ENCODE measurements around the gene BMP2. TPM values are rescaled to one million over a fixed set of nuclear protein-coding genes. Genes with fewer than 3 reads are reported as not detected.

BMP2 gene
- total RNA-seq, result 16.2 and 17.2 TPM in 2 replicates

- DNase-seq (ENCODE audit: low read depth), result no peak
Observed at GRCh38 chr20:6767536-6768227, at the start of gene BMP2. Gene BMP2 (plus strand): TSS chr20:6767686. CDS start chr20:6770127, 2,441 bp downstream.

DNA sequence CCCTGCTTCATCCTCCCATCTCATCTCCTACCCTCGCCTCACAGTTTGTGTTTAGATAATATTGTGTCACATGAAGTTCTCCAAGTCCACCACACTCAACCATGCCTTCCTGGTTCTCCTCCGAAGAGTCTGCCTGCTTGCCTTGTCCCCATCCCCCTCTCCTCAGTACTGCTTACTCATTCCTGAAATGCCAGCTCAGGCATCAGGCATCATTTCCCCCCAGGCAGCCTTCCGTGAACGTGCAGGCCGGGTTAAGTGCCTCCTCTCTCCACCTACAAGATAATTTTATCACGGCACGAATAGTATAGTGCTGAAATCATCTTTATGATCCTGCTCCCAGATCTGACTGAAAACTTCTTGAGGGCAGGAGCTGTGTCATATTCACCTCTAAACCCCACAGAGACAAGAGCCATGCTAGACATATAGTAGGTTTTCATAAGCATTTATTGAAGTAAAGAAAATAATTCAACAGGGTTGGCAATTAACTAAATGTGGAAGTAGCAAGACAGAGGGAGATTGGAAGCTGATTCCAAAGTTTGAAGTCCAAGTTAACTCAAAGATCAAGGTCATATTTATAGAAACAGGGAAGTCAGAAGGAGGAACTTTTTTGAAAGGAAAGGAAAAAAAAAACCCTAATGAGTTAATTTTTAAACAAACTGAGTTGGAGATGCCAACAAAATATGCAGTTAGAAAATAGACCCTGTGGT is 48.7 kb upstream of the BMP2 start:
- TF ChIP-seq CTCF (IDR thresholded peaks at IDR 0.05; ENCODE audit: insufficient read depth, low read length, poor library complexity, severe bottlenecking), result no peak
- H3K36me3 ChIP-seq (ENCODE audit: control insufficient read depth, insufficient read depth, low read length), result no peaks in the 10 kb centered on the region
- no peaks in the 10 kb centered on the region for H3K27me3 ChIP-seq (ENCODE audit: control insufficient read depth, insufficient read depth, low read length)
- peak; percentile 81 for DNase-seq (ENCODE audit: low read depth)
- H3K4me3 ChIP-seq (ENCODE audit: low read depth, low read length), result no peak overlapping the region

More at GRCh38 chr20:6767536-6768227, at the start of gene BMP2:
- Histone ChIP-seq H3K27me3 (ENCODE audit: control insufficient read depth, insufficient read depth, low read length) (no peaks in the 10 kb centered on the region), H3K36me3 (ENCODE audit: control insufficient read depth, insufficient read depth, low read length) (no peaks in the 10 kb centered on the region), H3K4me3 (ENCODE audit: low read depth, low read length) (peak within 1 kb of the TSS; percentile 94)
- TF ChIP-seq CTCF (IDR thresholded peaks at IDR 0.05; ENCODE audit: insufficient read depth, low read length, poor library complexity, severe bottlenecking), result no peak

DNA sequence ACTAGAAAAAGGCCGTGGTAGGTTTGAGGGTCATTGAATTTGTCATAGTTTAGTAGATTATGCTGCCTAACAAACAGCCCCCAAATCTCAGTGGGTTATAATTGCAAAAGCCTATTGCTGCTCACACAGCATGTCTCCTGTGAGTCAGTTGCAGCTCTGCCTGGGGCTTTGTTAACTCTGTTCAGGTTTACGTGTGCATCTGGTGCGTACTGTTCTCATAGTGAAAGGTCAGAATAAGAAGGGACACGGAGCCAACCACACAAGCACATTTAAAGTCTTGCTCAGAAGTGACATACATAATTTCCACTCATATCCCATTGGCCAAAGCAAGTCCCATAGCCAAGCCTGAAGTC is 48.1 kb upstream of the BMP2 start:
- Histone ChIP-seq H3K27me3 (ENCODE audit: control insufficient read depth, insufficient read depth, low read length) (no peaks in the 10 kb centered on the region), H3K36me3 (ENCODE audit: control insufficient read depth, insufficient read depth, low read length) (no peaks in the 10 kb centered on the region), H3K4me3 (ENCODE audit: low read depth, low read length) (no peak overlapping the region)
- DNase-seq (ENCODE audit: low read depth), result no peak
- TF ChIP-seq CTCF (IDR thresholded peaks at IDR 0.05; ENCODE audit: insufficient read depth, low read length, poor library complexity, severe bottlenecking), result no peak

- no peak for DNase-seq (ENCODE audit: low read depth)
- H3K36me3 ChIP-seq (ENCODE audit: control insufficient read depth, insufficient read depth, low read length), result no peaks in the 10 kb centered on the region
- no peaks in the 10 kb centered on the region for H3K27me3 ChIP-seq (ENCODE audit: control insufficient read depth, insufficient read depth, low read length)
- no peak for TF ChIP-seq CTCF (IDR thresholded peaks at IDR 0.05; ENCODE audit: insufficient read depth, low read length, poor library complexity, severe bottlenecking)
- no peak overlapping the region for H3K4me3 ChIP-seq (ENCODE audit: low read depth, low read length)
Observed at GRCh38 chr20:6726761-6727160, 40.7 kb upstream of the BMP2 start.

DNA sequence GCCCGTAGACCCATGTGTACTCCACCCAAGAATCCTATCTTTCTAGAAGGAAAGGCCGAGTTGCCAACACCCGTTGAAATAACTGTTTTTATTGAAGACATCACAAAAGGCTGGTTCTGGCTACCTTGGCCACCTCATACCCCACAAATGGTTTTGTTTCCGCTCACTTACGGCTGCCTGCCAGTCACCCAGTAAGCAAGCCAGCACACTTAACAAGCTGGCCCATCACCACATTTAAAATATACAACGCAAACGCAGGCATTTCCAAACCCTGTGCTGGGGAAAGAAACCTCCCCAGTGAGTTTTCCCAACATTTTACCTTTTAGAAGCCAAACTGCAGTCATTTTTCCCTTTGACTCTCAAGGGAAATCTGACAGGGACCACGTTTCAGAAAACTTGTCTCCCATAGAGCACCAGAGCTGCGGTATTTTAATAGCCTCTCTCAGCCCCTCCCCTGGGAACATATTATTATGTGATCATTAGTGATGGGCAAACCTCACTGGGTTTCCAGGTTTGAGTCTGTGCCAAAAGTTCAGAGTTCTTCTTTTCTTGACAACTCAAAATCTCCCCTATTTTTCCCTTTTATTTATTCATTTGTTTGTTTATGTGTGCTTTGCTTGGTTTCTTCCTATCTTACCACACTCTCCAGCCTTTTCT is 36.7 kb upstream of the BMP2 start:
- DNase-seq (ENCODE audit: low read depth), result no peak
- H3K4me3 ChIP-seq (ENCODE audit: low read depth, low read length), result no peak overlapping the region
- no peaks in the 10 kb centered on the region for H3K36me3 ChIP-seq (ENCODE audit: control insufficient read depth, insufficient read depth, low read length)
- no peak for TF ChIP-seq CTCF (IDR thresholded peaks at IDR 0.05; ENCODE audit: insufficient read depth, low read length, poor library complexity, severe bottlenecking)
- H3K27me3 ChIP-seq (ENCODE audit: control insufficient read depth, insufficient read depth, low read length), result no peaks in the 10 kb centered on the region

Measured in kidney epithelial cell (primary cell).